ENCODE measurements around the gene ZMIZ1.

DNA sequence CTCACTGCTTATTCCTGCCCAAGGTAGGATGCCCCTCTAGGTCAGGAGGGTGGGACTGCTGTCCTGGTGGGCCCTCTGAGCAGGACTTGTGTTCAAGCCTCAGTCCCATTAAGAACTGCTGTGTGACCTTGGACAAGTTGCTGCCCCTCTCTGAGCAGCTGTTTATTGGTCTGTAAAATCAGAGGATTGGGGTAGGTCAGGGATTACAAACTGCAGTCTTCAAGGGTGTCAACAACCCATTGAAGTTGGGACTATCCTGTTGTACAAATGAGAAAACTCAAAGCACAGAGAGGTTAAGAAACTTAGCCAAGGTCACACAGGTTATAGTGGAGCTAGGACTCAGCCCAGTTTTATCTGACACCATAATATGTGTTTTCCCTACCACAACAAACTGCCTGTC is 55.3 kb downstream of the ZMIZ1 start:
- TF ChIP-seq, protein P1, sequence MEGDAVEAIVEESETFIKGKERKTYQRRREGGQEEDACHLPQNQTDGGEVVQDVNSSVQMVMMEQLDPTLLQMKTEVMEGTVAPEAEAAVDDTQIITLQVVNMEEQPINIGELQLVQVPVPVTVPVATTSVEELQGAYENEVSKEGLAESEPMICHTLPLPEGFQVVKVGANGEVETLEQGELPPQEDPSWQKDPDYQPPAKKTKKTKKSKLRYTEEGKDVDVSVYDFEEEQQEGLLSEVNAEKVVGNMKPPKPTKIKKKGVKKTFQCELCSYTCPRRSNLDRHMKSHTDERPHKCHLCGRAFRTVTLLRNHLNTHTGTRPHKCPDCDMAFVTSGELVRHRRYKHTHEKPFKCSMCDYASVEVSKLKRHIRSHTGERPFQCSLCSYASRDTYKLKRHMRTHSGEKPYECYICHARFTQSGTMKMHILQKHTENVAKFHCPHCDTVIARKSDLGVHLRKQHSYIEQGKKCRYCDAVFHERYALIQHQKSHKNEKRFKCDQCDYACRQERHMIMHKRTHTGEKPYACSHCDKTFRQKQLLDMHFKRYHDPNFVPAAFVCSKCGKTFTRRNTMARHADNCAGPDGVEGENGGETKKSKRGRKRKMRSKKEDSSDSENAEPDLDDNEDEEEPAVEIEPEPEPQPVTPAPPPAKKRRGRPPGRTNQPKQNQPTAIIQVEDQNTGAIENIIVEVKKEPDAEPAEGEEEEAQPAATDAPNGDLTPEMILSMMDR (IDR thresholded peaks at IDR 0.05): no peak
- no peak for TF ChIP-seq POLR2A (IDR thresholded peaks at IDR 0.05)
